ENCODE measurements around the gene CCBE1. TPM values are rescaled to one million over a fixed set of nuclear protein-coding genes. Genes with fewer than 3 reads are reported as not detected.

Gene CCBE1
- total RNA-seq, 2 experiments from 2014 or later: not detected

GRCh38 chr18:59395226-59396175 is 301.7 kb downstream of the CCBE1 start:
- intact Hi-C loops (cut with micrococcal nuclease): no loop called here
- DNase-seq: peak; percentile 19
- peak; percentile 34 for ATAC-seq
- peaks cover 9% of the 10 kb centered on the region for H3K4me1 Mint-ChIP-seq (ENCODE audit: low read depth)
- ChIA-PET CTCF (interaction anchor here (0.6 to 1.3 kb wide), 3 partner anchors 87 to 146 kb away, joined by 3 to 5 read pairs (median 4); no protein-coding TSS in a partner anchor), POLR2A (interaction anchor here (0.6 kb wide), 1 partner anchor 144 kb away, joined by 3 read pairs; no protein-coding TSS in a partner anchor)
- peaks cover 27% of the 10 kb centered on the region for H3K27me3 Mint-ChIP-seq
- no peak overlapping the region for H3K4me3 Mint-ChIP-seq
- H3K9me3 Mint-ChIP-seq: no peaks in the 10 kb centered on the region
- H3K36me3 Mint-ChIP-seq (ENCODE audit: low read depth): no peaks in the 10 kb centered on the region
- no peak overlapping the region for H3K27ac Mint-ChIP-seq
- no peak for TF ChIP-seq CTCF (IDR thresholded peaks at IDR 0.05)

GRCh38 chr18:59393381-59393780 is 303.8 kb downstream of the CCBE1 start:
- H3K27ac Mint-ChIP-seq: no peak overlapping the region
- H3K9me3 Mint-ChIP-seq: no peaks in the 10 kb centered on the region
- H3K36me3 Mint-ChIP-seq (ENCODE audit: low read depth): no peaks in the 10 kb centered on the region
- no peak overlapping the region for H3K4me3 Mint-ChIP-seq
- CTCF ChIA-PET: interaction anchor here (2.3 kb wide), 1 partner anchor 9 kb away, joined by 9 read pairs; no protein-coding TSS in a partner anchor
- POLR2A ChIA-PET: no interaction called here
- H3K27me3 Mint-ChIP-seq: peaks cover 27% of the 10 kb centered on the region
- no peak for TF ChIP-seq CTCF (IDR thresholded peaks at IDR 0.05)
- peaks cover 9% of the 10 kb centered on the region for H3K4me1 Mint-ChIP-seq (ENCODE audit: low read depth)
- ATAC-seq: no peak
- intact Hi-C loops (cut with micrococcal nuclease): no loop called here
- DNase-seq: no peak

GRCh38 chr18:59388817-59389216 is 308.4 kb downstream of the CCBE1 start:
- Mint-ChIP-seq H3K9me3 (no peaks in the 10 kb centered on the region), H3K27me3 (peaks cover 15% of the 10 kb centered on the region), H3K4me1 (ENCODE audit: low read depth) (no peaks in the 10 kb centered on the region), H3K4me3 (no peak overlapping the region), H3K36me3 (ENCODE audit: low read depth) (no peaks in the 10 kb centered on the region), H3K27ac (no peak overlapping the region)
- intact Hi-C loops (cut with micrococcal nuclease): no loop called here
- ChIA-PET POLR2A (no interaction called here), CTCF (interaction anchor here (1.4 to 3.6 kb wide), 2 partner anchors 14 to 81 kb away, joined by 4 to 17 read pairs; no protein-coding TSS in a partner anchor)
- DNase-seq: no peak
- no peak for ATAC-seq
- no peak for TF ChIP-seq CTCF (IDR thresholded peaks at IDR 0.05)

GRCh38 chr18:59387687-59388565 is 309.3 kb downstream of the CCBE1 start:
- no peak overlapping the region for H3K4me3 Mint-ChIP-seq
- H3K27ac Mint-ChIP-seq: no peak overlapping the region

More at GRCh38 chr18:59387687-59388565, 309.3 kb downstream of the CCBE1 start:
- DNase-seq (no peak), ATAC-seq (no peak)
- no peaks in the 10 kb centered on the region for H3K4me1 Mint-ChIP-seq (ENCODE audit: low read depth)
- H3K9me3 Mint-ChIP-seq: no peaks in the 10 kb centered on the region
- ChIA-PET POLR2A (no interaction called here), CTCF (interaction anchor here (1.1 to 3.6 kb wide), 3 partner anchors 14 to 80 kb away, joined by 3 to 17 read pairs (median 4); no protein-coding TSS in a partner anchor)
- no peaks in the 10 kb centered on the region for H3K36me3 Mint-ChIP-seq (ENCODE audit: low read depth)
- H3K27me3 Mint-ChIP-seq: peaks cover 13% of the 10 kb centered on the region
- intact Hi-C loops (cut with micrococcal nuclease): no loop called here
- no peak for TF ChIP-seq CTCF (IDR thresholded peaks at IDR 0.05)

All from activated CD8-positive, alpha-beta T cell treated with anti-CD3 and anti-CD28 coated beads for 36 hours (primary cell).